IMR-90 (cell line): ENCODE results near the gene ACYP1. TPM values are rescaled to one million over a fixed set of nuclear protein-coding genes. Genes with fewer than 3 reads are reported as not detected.

Source experiments
- ATAC-seq: fragments of 200-7000 bp; cut with Tn5 transposase; 2 replicates; pipeline ENCODE4 v1.9.1; 2020; ENCODE audit warnings: low read depth, mild to moderate bottlenecking, moderate library complexity
- BruUV-seq: library from RNA; stranded (reverse); fragments of 400-500 nt; replicated peaks from 2 replicates; lab custom pipeline; 2021; lab: Mats Ljungman, UMichigan
- CTCF ChIA-PET: fragments of 300-600 bp; formaldehyde crosslinking; extraction: SDS; loops from one replicate; lab custom pipeline; 2021; ENCODE audit warnings: antibody characterized with exemption; lab: Yijun Ruan, JAX
- POLR2A ChIA-PET: fragments of 300-600 bp; sonication (Branson Sonifier 250); formaldehyde crosslinking; loops from one replicate; lab custom pipeline; 2022; ENCODE audit warnings: antibody characterized with exemption; ENCODE audit not compliant: unreplicated experiment; lab: Charles Lee
- DNase-seq: peaks from one replicate; pipeline ENCODE4 v3.0.0; 2013
- H2AFZ ChIP-seq: replicated peaks from 2 replicates; pipeline ENCODE3; 2013; ENCODE audit warnings: low read length, mild to moderate bottlenecking; ENCODE audit not compliant: poor library complexity
- H2AK5ac ChIP-seq: 2 replicates; pipeline ENCODE4 v1.6.1; 2013; ENCODE audit warnings: low read depth, low read length, inconsistent platforms
- H2AK9ac ChIP-seq: replicated peaks from 2 replicates; pipeline ENCODE3; 2013; ENCODE audit warnings: mild to moderate bottlenecking, low read depth, low read length, moderate library complexity; ENCODE audit not compliant: poor library complexity
- H2BK120ac ChIP-seq: 2 replicates; pipeline ENCODE4 v1.6.1; 2013; ENCODE audit warnings: low read depth, low read length, inconsistent platforms
- H2BK15ac ChIP-seq: 3 replicates; pipeline ENCODE4 v1.6.1; 2013; ENCODE audit warnings: low read depth, low read length, inconsistent platforms
- H2BK20ac ChIP-seq: 2 replicates; pipeline ENCODE4 v1.6.1; 2013; ENCODE audit warnings: low read depth, mild to moderate bottlenecking, inconsistent platforms, low read length, moderate library complexity
- H2BK5ac ChIP-seq: 2 replicates; pipeline ENCODE4 v1.6.1; 2013; ENCODE audit warnings: mild to moderate bottlenecking, low read depth, low read length, inconsistent platforms; ENCODE audit not compliant: poor library complexity, severe bottlenecking
- H3K14ac ChIP-seq: replicated peaks from 2 replicates; pipeline ENCODE4 v1.6.1; 2013; ENCODE audit warnings: low read depth, low read length, inconsistent platforms
- H3K18ac ChIP-seq: 2 replicates; pipeline ENCODE4 v1.6.1; 2013; ENCODE audit warnings: low read depth, low read length, control low read depth
- H3K23ac ChIP-seq: 2 replicates; pipeline ENCODE4 v1.6.1; 2013; ENCODE audit warnings: low read depth, low read length, inconsistent platforms
- H3K27ac ChIP-seq: 2 replicates; pipeline ENCODE4 v1.5.1; 2013; ENCODE audit warnings: mild to moderate bottlenecking, control low read depth, low read length; ENCODE audit not compliant: insufficient read depth
- H3K27me3 ChIP-seq: 2 replicates; pipeline ENCODE4 v1.6.1; 2013; ENCODE audit warnings: low read length; ENCODE audit not compliant: control insufficient read depth, insufficient read depth
- H3K36me3 ChIP-seq: 2 replicates; pipeline ENCODE4 v1.6.1; 2013; ENCODE audit warnings: low read length, mixed read lengths; ENCODE audit not compliant: control insufficient read depth, insufficient read depth
- H3K4ac ChIP-seq: 2 replicates; pipeline ENCODE4 v1.6.1; 2013; ENCODE audit warnings: low read depth, low read length, inconsistent platforms
- H3K4me1 ChIP-seq: 2 replicates; pipeline ENCODE4 v1.6.1; 2013; ENCODE audit warnings: low read length, mixed read lengths; ENCODE audit not compliant: control insufficient read depth, insufficient read depth
- H3K4me2 ChIP-seq: 2 replicates; pipeline ENCODE4 v1.6.1; 2013; ENCODE audit warnings: low read depth, mild to moderate bottlenecking, control low read depth, low read length, moderate library complexity
- H3K4me3 ChIP-seq: 2 replicates; pipeline ENCODE4 v1.5.1; 2013; ENCODE audit warnings: low read depth, mild to moderate bottlenecking, control low read depth, low read length, moderate library complexity; ENCODE audit not compliant: insufficient read depth
- H3K56ac ChIP-seq: 2 replicates; pipeline ENCODE4 v1.6.1; 2013; ENCODE audit warnings: low read length, inconsistent platforms; ENCODE audit not compliant: insufficient read depth; ENCODE audit errors: extremely low read depth
- H3K79me1 ChIP-seq, 2 experiments: 2 replicates each; pipeline ENCODE4 v1.6.1; 2013; ENCODE audit warnings: low read length in 2 of 2, inconsistent platforms in 1 of 2, low read depth in 1 of 2
- H3K9ac ChIP-seq: 2 replicates; pipeline ENCODE4 v1.6.1; 2013; ENCODE audit warnings: low read depth, low read length, control low read depth
- H3K9me1 ChIP-seq: 2 replicates; pipeline ENCODE4 v1.6.1; 2013; ENCODE audit warnings: low read length, inconsistent platforms; ENCODE audit not compliant: insufficient read depth
- H3K9me3 ChIP-seq: 2 replicates; pipeline ENCODE4 v1.6.1; 2013; ENCODE audit warnings: low read length; ENCODE audit not compliant: control insufficient read depth, insufficient read depth
- H4K20me1 ChIP-seq: 2 replicates; pipeline ENCODE4 v1.6.1; 2013; ENCODE audit warnings: low read length, inconsistent platforms; ENCODE audit not compliant: insufficient read depth
- H4K5ac ChIP-seq: 2 replicates; pipeline ENCODE4 v1.6.1; 2013; ENCODE audit warnings: mild to moderate bottlenecking, low read depth, low read length, control low read depth
- H4K8ac ChIP-seq, 2 experiments: 2 replicates each; pipeline ENCODE4 v1.6.1; 2013; ENCODE audit warnings: low read depth in 2 of 2, low read length in 2 of 2, control low read depth in 1 of 2, inconsistent platforms in 1 of 2
- H4K91ac ChIP-seq: 2 replicates; pipeline ENCODE4 v1.6.1; 2013; ENCODE audit warnings: low read depth, low read length, inconsistent platforms; ENCODE audit not compliant: insufficient read depth
- BHLHE40 ChIP-seq: fragments of 150-350 bp; IDR thresholded peaks from 2 replicates; pipeline ENCODE4 v1.6.1; 2016; ENCODE audit warnings: mild to moderate bottlenecking, low read depth, low read length
- CEBPB ChIP-seq: IDR thresholded peaks from 2 replicates; pipeline ENCODE4 v1.6.1; 2012; ENCODE audit warnings: low read depth, low read length, improper control_type of control experiment
- FOS ChIP-seq: fragments of 150-350 bp; IDR thresholded peaks from 2 replicates; pipeline ENCODE4 v1.6.1; 2016; ENCODE audit warnings: low read depth, low read length
- MAFK ChIP-seq: IDR thresholded peaks from 2 replicates; pipeline ENCODE4 v1.6.1; 2012; ENCODE audit warnings: low read depth, low read length, improper control_type of control experiment
- MAZ ChIP-seq: IDR thresholded peaks from 2 replicates; pipeline ENCODE4 v1.6.1; 2012; ENCODE audit warnings: low read depth, mild to moderate bottlenecking, low read length, improper control_type of control experiment, moderate library complexity, borderline replicate concordance
- NFE2L2 ChIP-seq: fragments of 150-350 bp; IDR thresholded peaks from 2 replicates; pipeline ENCODE4 v1.6.1; 2016; ENCODE audit warnings: low read depth, mild to moderate bottlenecking, low read length
- POLR2A ChIP-seq: IDR thresholded peaks from 2 replicates; pipeline ENCODE4 v1.6.1; 2012; ENCODE audit warnings: mild to moderate bottlenecking, low read depth, low read length
- RFX5 ChIP-seq: IDR thresholded peaks from 2 replicates; pipeline ENCODE4 v1.8.0; 2012; ENCODE audit warnings: low read depth, mild to moderate bottlenecking, low read length, moderate library complexity
- SMC3 ChIP-seq: fragments of 150-350 bp; IDR thresholded peaks from 2 replicates; pipeline ENCODE4 v1.6.1; 2016; ENCODE audit warnings: low read depth, mild to moderate bottlenecking, antibody characterized with exemption, low read length, moderate library complexity
- WGBS, 2 experiments: methylation state at CpG; one replicate each; pipeline versions ENCODE4 v1.1.5 to v1.1.7; 2013; ENCODE audit warnings: missing lambda C conversion rate in 2 of 2; ENCODE audit not compliant: insufficient read length in 1 of 2; ENCODE audit errors: extremely low coverage in 2 of 2; 5-methylcytosine and 5-hydroxymethylcytosine counted together
- dilution Hi-C: fragments of 300-500 bp; cut with HindIII; formaldehyde crosslinking; loops from one replicate; pipeline ENCODE4 v1.14.3; 2018; ENCODE audit warnings: low sequenced_read_pairs; ENCODE audit not compliant: unreplicated experiment
- in situ Hi-C: fragments of 300-500 bp; cut with MboI; formaldehyde crosslinking; loops from 3 replicates; pipeline ENCODE4 v1.14.3; 2019; ENCODE audit warnings: low sequenced_read_pairs, inconsistent platforms, mixed read lengths
- intact Hi-C: fragments of 100-400 bp; cut with micrococcal nuclease; formaldehyde crosslinking; loops from 2 replicates; pipeline ENCODE4 v1.10.0; 2022
- polyA plus RNA-seq, 3 experiments: library from polyadenylated mRNA; depleted of rRNA; stranded (reverse); fragments of >200 nt; gene quantifications; 2 replicates each; pipeline ENCODE4 v1.2.3, GENCODE V29; 2012; ENCODE audit warnings: low replicate concordance in 1 of 3
- total RNA-seq: library from RNA; depleted of rRNA; stranded (reverse); fragments of >200 nt; gene quantifications from 2 replicates; pipeline ENCODE4 v1.2.3, GENCODE V29; 2012
- TF ChIP-seq, protein P1 (sequence below): fragments of 150-350 bp; IDR thresholded peaks from 2 replicates; pipeline ENCODE4 v1.6.1; 2017; ENCODE audit warnings: mild to moderate bottlenecking, antibody characterized with exemption, low read length, low read depth
- TF ChIP-seq, protein P2 (sequence below): conservative IDR thresholded peaks from 2 replicates; pipeline ENCODE4 v1.5.1; 2012; ENCODE audit warnings: mild to moderate bottlenecking, low read depth, low read length, improper control_type of control experiment

Gene ACYP1
- total and polyA plus RNA-seq, 2 of the 4 experiments (the other 2 are of a cell fraction), result 4.1 to 24.0 TPM

DNA sequence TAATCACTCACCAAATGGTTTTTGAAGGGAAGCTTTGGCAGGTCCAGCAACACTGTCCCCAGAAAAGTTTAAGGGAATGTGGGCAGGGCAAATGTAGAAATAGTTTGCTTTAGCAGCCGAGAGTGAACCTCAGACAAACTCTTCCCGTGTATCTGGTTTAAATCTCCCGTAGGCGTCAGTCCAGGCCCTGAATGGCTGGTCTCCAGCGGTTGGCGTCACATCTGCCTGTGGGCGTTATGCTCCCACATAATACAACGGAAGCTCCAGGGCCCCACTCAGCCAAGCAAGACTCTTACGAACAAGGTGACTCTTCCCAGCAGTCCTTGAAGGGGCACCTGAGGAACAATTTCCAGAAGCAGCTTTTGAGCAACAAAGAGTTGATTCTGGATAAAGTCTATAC, 6.6 kb upstream of the ACYP1 start:
- in situ Hi-C loops, result no loop called here

More for the DNA sequence above, 6.6 kb upstream of the ACYP1 start:
- H4K8ac ChIP-seq, result no peak overlapping the region; a peak in 1 of 4 replicates
- ATAC-seq (no peak), DNase-seq (no peak)
- no peak overlapping the region for H4K5ac ChIP-seq
- H3K9ac ChIP-seq, result no peak overlapping the region
- H3K27ac ChIP-seq, result no peak overlapping the region
- 0 out of 4 replicates have a peak, but pooled peaks cover 0 to 8% of the 10 kb centered on the region in 2 experiments for H3K79me1 ChIP-seq
- 91% methylated on average over 8 of the region's 9 CpGs; no CpG with 5 or more reads in 1 of the 2 experiments for whole genome bisulfite sequencing, 2 experiments
- no peak overlapping the region for H4K91ac ChIP-seq
- no peaks in the 10 kb centered on the region for H3K9me3 ChIP-seq
- H3K14ac ChIP-seq, result no peak overlapping the region
- H3K4me3 ChIP-seq, result no peak overlapping the region
- POLR2A ChIA-PET, result no interaction called here
- no peaks in the 10 kb centered on the region for H3K27me3 ChIP-seq
- no peak overlapping the region for H2BK120ac ChIP-seq
- BruUV-seq, result no TSS peak
- intact Hi-C loops (no loop called here), dilution Hi-C loops (no loop called here)
- no peak overlapping the region for H3K23ac ChIP-seq
- no peak overlapping the region for H2AFZ ChIP-seq
- no peak overlapping the region for H3K18ac ChIP-seq
- no peak overlapping the region for H2BK20ac ChIP-seq
- H3K4ac ChIP-seq, result no peak overlapping the region
- H3K36me3 ChIP-seq, result no peaks in the 10 kb centered on the region
- no peak overlapping the region for H2BK15ac ChIP-seq
- no peaks in the 10 kb centered on the region for H4K20me1 ChIP-seq
- no peaks in the 10 kb centered on the region for H3K9me1 ChIP-seq
- H2BK5ac ChIP-seq, result no peak overlapping the region
- H3K4me1 ChIP-seq, result peaks cover 2% of the 10 kb centered on the region; the same call in 1 of the 2 replicates
- H3K56ac ChIP-seq, result no peak overlapping the region
- CTCF ChIA-PET, result no interaction called here
- H2AK5ac ChIP-seq, result peak overlapping the region; percentile 48; the same call in 1 of the 2 replicates
- H3K4me2 ChIP-seq, result no peak overlapping the region
- no peak overlapping the region for H2AK9ac ChIP-seq
- no peak for TF ChIP-seq MAFK
- TF ChIP-seq, protein P1, sequence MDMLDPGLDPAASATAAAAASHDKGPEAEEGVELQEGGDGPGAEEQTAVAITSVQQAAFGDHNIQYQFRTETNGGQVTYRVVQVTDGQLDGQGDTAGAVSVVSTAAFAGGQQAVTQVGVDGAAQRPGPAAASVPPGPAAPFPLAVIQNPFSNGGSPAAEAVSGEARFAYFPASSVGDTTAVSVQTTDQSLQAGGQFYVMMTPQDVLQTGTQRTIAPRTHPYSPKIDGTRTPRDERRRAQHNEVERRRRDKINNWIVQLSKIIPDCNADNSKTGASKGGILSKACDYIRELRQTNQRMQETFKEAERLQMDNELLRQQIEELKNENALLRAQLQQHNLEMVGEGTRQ, result no peak
- no peak for TF ChIP-seq SMC3
- no peak for TF ChIP-seq BHLHE40
- TF ChIP-seq MAZ, result no peak
- TF ChIP-seq, protein P2, sequence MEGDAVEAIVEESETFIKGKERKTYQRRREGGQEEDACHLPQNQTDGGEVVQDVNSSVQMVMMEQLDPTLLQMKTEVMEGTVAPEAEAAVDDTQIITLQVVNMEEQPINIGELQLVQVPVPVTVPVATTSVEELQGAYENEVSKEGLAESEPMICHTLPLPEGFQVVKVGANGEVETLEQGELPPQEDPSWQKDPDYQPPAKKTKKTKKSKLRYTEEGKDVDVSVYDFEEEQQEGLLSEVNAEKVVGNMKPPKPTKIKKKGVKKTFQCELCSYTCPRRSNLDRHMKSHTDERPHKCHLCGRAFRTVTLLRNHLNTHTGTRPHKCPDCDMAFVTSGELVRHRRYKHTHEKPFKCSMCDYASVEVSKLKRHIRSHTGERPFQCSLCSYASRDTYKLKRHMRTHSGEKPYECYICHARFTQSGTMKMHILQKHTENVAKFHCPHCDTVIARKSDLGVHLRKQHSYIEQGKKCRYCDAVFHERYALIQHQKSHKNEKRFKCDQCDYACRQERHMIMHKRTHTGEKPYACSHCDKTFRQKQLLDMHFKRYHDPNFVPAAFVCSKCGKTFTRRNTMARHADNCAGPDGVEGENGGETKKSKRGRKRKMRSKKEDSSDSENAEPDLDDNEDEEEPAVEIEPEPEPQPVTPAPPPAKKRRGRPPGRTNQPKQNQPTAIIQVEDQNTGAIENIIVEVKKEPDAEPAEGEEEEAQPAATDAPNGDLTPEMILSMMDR, result no peak
- no peak for TF ChIP-seq RFX5
- no peak for TF ChIP-seq NFE2L2
- TF ChIP-seq POLR2A, result no peak
- no peak for TF ChIP-seq FOS
- no peak for TF ChIP-seq CEBPB
